IPS-NIHi7 (cell line): ENCODE data around the gene PLCZ1.
A peak's percentile ranks its signal among the peaks of the same experiment; 100 is the strongest.
"Not testable (repeated sequence)": the region's sequence is repeated elsewhere in the genome, so short reads cannot be mapped to it uniquely, and the experiment has no call there.

Source experiments
- DNase-seq: peaks from one replicate; pipeline ENCODE4 v3.0.0; 2012; ENCODE audit warnings: mixed read lengths; ENCODE audit errors: extremely low spot score

PLCZ1 gene

GRCh38 chr12:18737819-18738218 lies at the start of gene PLCZ1, which contains the start of gene CAPZA3:
PLCZ1 (minus strand) TSS chr12:18738012; CDS start chr12:18737371, 641 bp downstream.
CAPZA3 (plus strand) TSS chr12:18738119; CDS start chr12:18738269, 150 bp downstream.
- no peak for DNase-seq

GRCh38 chr12:18785465-18785864 lies 47.7 kb upstream of the PLCZ1 start:
- not testable (repeated sequence) for DNase-seq

- no peak for DNase-seq
Measured at GRCh38 chr12:18782827-18783226, 45.0 kb upstream of the PLCZ1 start.

GRCh38 chr12:18766479-18766878 lies 28.7 kb upstream of the PLCZ1 start:
- DNase-seq = not testable (repeated sequence)

- DNase-seq = no peak
Measured at GRCh38 chr12:18755341-18755740, 17.5 kb upstream of the PLCZ1 start.

- no peak for DNase-seq
Measured at GRCh38 chr12:18754124-18754707, 16.4 kb upstream of the PLCZ1 start.

GRCh38 chr12:18753481-18754123 lies 15.8 kb upstream of the PLCZ1 start:
- peak; percentile 18 for DNase-seq

- peak; percentile 51 for DNase-seq
Measured at GRCh38 chr12:18752947-18753346, 15.1 kb upstream of the PLCZ1 start.

GRCh38 chr12:18752280-18752920 lies 14.6 kb upstream of the PLCZ1 start:
- DNase-seq = peak; percentile 63

GRCh38 chr12:18751866-18752265 lies 14.1 kb upstream of the PLCZ1 start:
- no peak for DNase-seq

GRCh38 chr12:18750085-18750484 lies 12.3 kb upstream of the PLCZ1 start:
- no peak for DNase-seq

GRCh38 chr12:18749386-18749957 lies 11.7 kb upstream of the PLCZ1 start:
- DNase-seq = no peak

GRCh38 chr12:18747895-18748294 lies 10.1 kb upstream of the PLCZ1 start:
- DNase-seq = peak; percentile 27

- DNase-seq = no peak
Measured at GRCh38 chr12:18731156-18731555, 6.7 kb downstream of the PLCZ1 start.

GRCh38 chr12:18723752-18724151 lies 14.1 kb downstream of the PLCZ1 start:
- no peak for DNase-seq

- DNase-seq = no peak
Measured at GRCh38 chr12:18721452-18721851, 16.4 kb downstream of the PLCZ1 start.

- DNase-seq = no peak
Measured at GRCh38 chr12:18720690-18721089, 17.1 kb downstream of the PLCZ1 start.

- no peak for DNase-seq
Measured at GRCh38 chr12:18719922-18720510, 17.8 kb downstream of the PLCZ1 start.

- DNase-seq = no peak
Measured at GRCh38 chr12:18718462-18718861, 19.4 kb downstream of the PLCZ1 start.

GRCh38 chr12:18716236-18716635 lies 21.6 kb downstream of the PLCZ1 start:
- no peak for DNase-seq

- DNase-seq = no peak
Measured at GRCh38 chr12:18706798-18707197, 31.0 kb downstream of the PLCZ1 start.

- DNase-seq = no peak
Measured at GRCh38 chr12:18703911-18704310, 33.9 kb downstream of the PLCZ1 start.
